ENCODE measurements around the gene TUBB4B.

- TF ChIP-seq CTCF (IDR thresholded peaks at IDR 0.05) (no peak), POLR2A (IDR thresholded peaks at IDR 0.05) (no peak)
These were observed 12.6 kb upstream of the TUBB4B start for GRCh38 chr9:137228506-137228967.
